Immature natural killer cell (primary cell): Measurements from ENCODE around the gene ANGEL2. TPM values are rescaled to one million over a fixed set of nuclear protein-coding genes. Genes with fewer than 3 reads are reported as not detected.
"Not testable (repeated sequence)": the region's sequence is repeated elsewhere in the genome, so short reads cannot be mapped to it uniquely, and the experiment has no call there.

Experiments used
- DNase-seq, 3 donors: peaks; one replicate each; pipeline ENCODE4 v3.0.0; 2022; ENCODE audit warnings: mixed read lengths in 1 of 3
- H3K27ac Mint-ChIP-seq, 6 donors: one replicate each; pipeline ENCODE4 v1.8.0; 2020; ENCODE audit warnings: mixed read lengths in 6 of 6, mild to moderate bottlenecking in 5 of 6, inconsistent platforms in 4 of 6, moderate library complexity in 3 of 6
- H3K27me3 Mint-ChIP-seq, 3 donors: one replicate each; pipeline ENCODE4 v1.8.0; 2020 to 2021; ENCODE audit warnings: low read depth in 3 of 3, mild to moderate bottlenecking in 3 of 3, mixed read lengths in 3 of 3, moderate library complexity in 3 of 3, inconsistent platforms in 1 of 3
- H3K36me3 Mint-ChIP-seq, 3 donors: one replicate each; pipeline ENCODE4 v1.8.0; 2020; ENCODE audit warnings: mixed read lengths in 3 of 3, inconsistent platforms in 2 of 3, mild to moderate bottlenecking in 2 of 3
- H3K4me1 Mint-ChIP-seq, 2 donors: one replicate each; pipeline ENCODE4 v1.8.0; 2020; ENCODE audit warnings: inconsistent platforms in 2 of 2, mild to moderate bottlenecking in 2 of 2, mixed read lengths in 2 of 2, moderate library complexity in 1 of 2
- H3K4me3 Mint-ChIP-seq, 5 donors: one replicate each; pipeline ENCODE4 v1.8.0; 2020; ENCODE audit warnings: mild to moderate bottlenecking in 5 of 5, mixed read lengths in 5 of 5, inconsistent platforms in 3 of 5, moderate library complexity in 3 of 5
- H3K9me3 Mint-ChIP-seq, 6 donors: one replicate each; pipeline ENCODE4 v1.8.0; 2020; ENCODE audit warnings: mild to moderate bottlenecking in 6 of 6, mixed read lengths in 6 of 6, inconsistent platforms in 4 of 6, moderate library complexity in 3 of 6
- polyA plus RNA-seq, 3 donors: library from polyadenylated mRNA; unstranded; fragments of 300-500 nt; fragmentation: Illumina TruSeq; gene quantifications; one replicate each; pipeline ENCODE4 v1.2.3, GENCODE V29; 2021

Gene ANGEL2
- polyA plus RNA-seq, 3 donors from 2014 or later: 21.1 to 34.8 (median 22.8) TPM

DNA sequence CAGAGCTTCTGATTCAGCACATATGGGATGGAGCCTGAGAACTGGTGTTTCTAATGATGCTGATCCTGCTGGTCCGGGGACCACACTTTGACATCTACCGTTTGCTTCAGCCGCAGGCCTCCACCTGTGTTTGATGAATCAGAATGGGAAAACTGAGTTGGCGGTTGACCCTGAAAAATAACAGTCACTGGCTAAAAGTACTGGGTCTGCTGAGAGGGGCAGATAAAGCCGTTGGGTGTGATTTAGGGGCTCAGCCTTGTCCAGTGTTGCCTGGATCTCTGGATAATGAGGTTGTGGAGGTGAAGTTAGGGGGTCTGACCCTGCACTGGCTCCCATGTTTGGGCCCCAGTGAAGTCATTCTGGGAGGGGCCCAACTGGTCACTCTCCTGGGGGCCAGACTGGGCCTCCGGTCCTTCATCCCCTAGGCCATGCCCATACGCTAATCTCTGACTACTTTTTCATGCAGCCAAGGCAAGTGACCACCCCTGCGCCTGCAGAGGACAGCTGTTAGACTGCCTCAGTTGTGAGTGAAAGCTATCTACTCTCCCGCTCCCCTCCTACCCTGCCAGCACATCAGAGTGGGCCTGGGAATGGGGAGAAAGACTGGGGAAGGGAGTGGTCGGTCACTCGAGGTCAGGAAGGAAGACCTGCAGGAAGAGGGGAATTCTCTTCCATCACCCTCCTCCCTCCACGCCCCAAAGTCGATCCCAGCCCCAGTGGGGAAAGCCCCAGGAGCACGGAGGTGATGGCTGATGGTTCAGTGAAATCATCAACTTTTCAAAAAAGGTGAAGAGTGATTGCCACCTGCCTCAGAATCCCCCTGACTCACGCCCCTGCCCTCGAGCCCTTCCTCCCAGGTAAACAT, 37.7 kb downstream of the ANGEL2 start:
- DNase-seq: no peak
- Mint-ChIP-seq H3K27ac (no peak overlapping the region), H3K27me3 (peaks cover 0 to 4% (median 2%) of the 10 kb centered on the region in 3 donors), H3K4me3 (no peak overlapping the region), H3K36me3 (no peaks in the 10 kb centered on the region), H3K4me1 (peaks cover 4 to 7% of the 10 kb centered on the region in 2 donors), H3K9me3 (no peaks in the 10 kb centered on the region)

- Mint-ChIP-seq H3K4me3 (no peak overlapping the region), H3K27me3 (peaks cover 0 to 4% (median 2%) of the 10 kb centered on the region in 3 donors), H3K4me1 (peaks cover 0 to 2% of the 10 kb centered on the region in 2 donors), H3K36me3 (no peaks in the 10 kb centered on the region), H3K9me3 (no peaks in the 10 kb centered on the region), H3K27ac (no peak overlapping the region)
- no peak for DNase-seq
Observed at GRCh38 chr1:212976586-212976985, 39.1 kb downstream of the ANGEL2 start.

DNA sequence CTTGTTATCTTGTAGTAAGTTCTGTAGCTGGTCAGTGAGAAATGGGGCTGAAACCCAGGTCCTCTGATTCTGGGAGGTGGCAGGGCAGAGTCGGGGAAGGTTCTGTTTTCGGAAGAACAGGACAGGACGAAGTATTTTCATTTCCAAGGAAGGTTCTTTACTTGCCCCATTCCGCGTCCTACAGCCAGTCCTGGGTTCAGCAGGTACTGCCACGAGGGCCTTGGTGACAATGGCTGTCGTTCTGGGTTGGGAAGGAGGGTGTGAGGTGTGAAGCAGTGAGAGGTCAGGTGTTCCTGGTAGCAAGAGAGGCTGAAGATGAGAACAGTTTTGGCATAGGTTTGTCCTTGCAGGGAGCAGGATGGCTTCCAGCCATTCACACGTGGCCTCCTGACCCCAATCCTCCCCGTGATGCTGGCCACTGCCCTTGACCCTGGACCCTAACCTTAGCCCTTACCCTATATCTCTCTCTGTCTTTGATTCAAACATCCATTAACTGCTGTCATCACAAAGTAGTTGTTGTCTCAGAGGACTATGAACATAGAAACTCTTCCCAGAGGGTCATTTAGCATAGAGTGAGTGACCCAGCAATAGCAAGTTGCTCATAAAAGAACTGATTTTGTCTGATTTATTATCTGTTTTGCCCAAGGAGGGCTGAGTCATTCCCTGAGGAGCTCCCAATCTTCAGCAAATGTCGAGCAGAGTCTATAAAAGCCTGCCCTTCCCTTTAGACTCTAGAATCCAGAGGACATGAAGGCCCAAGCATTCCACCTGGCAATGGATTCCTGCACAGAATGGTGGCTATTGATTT, 40.4 kb downstream of the ANGEL2 start:
- no peak for DNase-seq
- H3K27ac Mint-ChIP-seq: no peak overlapping the region
- no peaks in the 10 kb centered on the region for H3K36me3 Mint-ChIP-seq
- H3K9me3 Mint-ChIP-seq: no peaks in the 10 kb centered on the region
- no peak overlapping the region for H3K4me3 Mint-ChIP-seq
- peaks cover 1 to 4% (median 2%) of the 10 kb centered on the region in 3 donors for H3K27me3 Mint-ChIP-seq
- H3K4me1 Mint-ChIP-seq: no peaks in the 10 kb centered on the region

GRCh38 chr1:212974711-212975110, 41.0 kb downstream of the ANGEL2 start:
- no peak for DNase-seq
- Mint-ChIP-seq H3K4me1 (no peaks in the 10 kb centered on the region), H3K27me3 (peaks cover 1 to 4% (median 2%) of the 10 kb centered on the region in 3 donors), H3K36me3 (no peaks in the 10 kb centered on the region), H3K4me3 (no peak overlapping the region), H3K9me3 (no peaks in the 10 kb centered on the region), H3K27ac (no peak overlapping the region)

GRCh38 chr1:212973899-212974298, 41.8 kb downstream of the ANGEL2 start:
- DNase-seq: no peak
- Mint-ChIP-seq H3K27ac (no peak overlapping the region), H3K27me3 (peaks cover 1 to 4% (median 2%) of the 10 kb centered on the region in 3 donors), H3K9me3 (no peaks in the 10 kb centered on the region), H3K4me3 (no peak overlapping the region), H3K36me3 (no peaks in the 10 kb centered on the region), H3K4me1 (no peaks in the 10 kb centered on the region)

- Mint-ChIP-seq H3K4me1 (no peaks in the 10 kb centered on the region), H3K9me3 (no peaks in the 10 kb centered on the region), H3K27ac (no peak overlapping the region), H3K27me3 (peaks cover 1 to 4% (median 2%) of the 10 kb centered on the region in 3 donors), H3K4me3 (no peak overlapping the region), H3K36me3 (no peaks in the 10 kb centered on the region)
- no peak for DNase-seq
Observed at GRCh38 chr1:212973426-212973825, 42.2 kb downstream of the ANGEL2 start.

DNA sequence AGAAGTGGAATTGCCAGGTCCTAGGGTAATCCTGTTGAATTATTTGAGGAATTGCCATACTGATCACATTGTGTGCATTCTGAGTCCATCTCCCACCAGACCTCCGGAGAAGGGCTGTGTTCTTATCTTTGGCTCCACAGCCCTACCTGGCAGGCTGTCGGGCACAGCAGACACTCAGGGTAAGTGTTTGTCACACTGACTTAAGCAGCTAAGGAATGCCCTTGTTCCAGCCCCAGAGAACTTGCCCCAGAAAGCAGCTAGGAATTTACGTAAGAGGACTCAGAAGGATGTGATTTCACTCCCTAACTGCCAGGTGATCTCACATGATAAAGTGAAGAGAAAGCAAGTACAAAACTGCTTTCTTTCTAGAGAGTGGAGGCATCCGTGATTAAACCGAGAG, 44.4 kb downstream of the ANGEL2 start:
- Mint-ChIP-seq H3K4me1 (no peaks in the 10 kb centered on the region), H3K36me3 (no peaks in the 10 kb centered on the region), H3K9me3 (no peaks in the 10 kb centered on the region), H3K4me3 (no peak overlapping the region), H3K27ac (no peak overlapping the region), H3K27me3 (peaks cover under 1 to 10% (median 1%) of the 10 kb centered on the region in 3 donors)
- DNase-seq: no peak

GRCh38 chr1:212970085-212970484, 45.6 kb downstream of the ANGEL2 start:
- no peaks in the 10 kb centered on the region for H3K36me3 Mint-ChIP-seq
- H3K4me3 Mint-ChIP-seq: no peak overlapping the region
- no peaks in the 10 kb centered on the region for H3K9me3 Mint-ChIP-seq
- peaks cover 0 to 10% (median 1%) of the 10 kb centered on the region in 3 donors for H3K27me3 Mint-ChIP-seq
- DNase-seq: no peak
- no peaks in the 10 kb centered on the region for H3K4me1 Mint-ChIP-seq
- H3K27ac Mint-ChIP-seq: no peak overlapping the region

GRCh38 chr1:212968368-212968863, 47.3 kb downstream of the ANGEL2 start:
- H3K4me1 Mint-ChIP-seq: no peaks in the 10 kb centered on the region
- DNase-seq: no peak
- H3K36me3 Mint-ChIP-seq: no peaks in the 10 kb centered on the region
- no peak overlapping the region for H3K4me3 Mint-ChIP-seq
- H3K27ac Mint-ChIP-seq: no peak overlapping the region
- peaks cover 0 to 9% (median 1%) of the 10 kb centered on the region in 3 donors for H3K27me3 Mint-ChIP-seq
- no peaks in the 10 kb centered on the region for H3K9me3 Mint-ChIP-seq

- Mint-ChIP-seq H3K4me3 (no peak overlapping the region), H3K9me3 (no peaks in the 10 kb centered on the region), H3K36me3 (no peaks in the 10 kb centered on the region), H3K27ac (no peak overlapping the region), H3K27me3 (peaks cover 0 to 9% (median 4%) of the 10 kb centered on the region in 3 donors), H3K4me1 (no peaks in the 10 kb centered on the region)
- no peak for DNase-seq
Observed at GRCh38 chr1:212967801-212968200, 47.9 kb downstream of the ANGEL2 start.

DNA sequence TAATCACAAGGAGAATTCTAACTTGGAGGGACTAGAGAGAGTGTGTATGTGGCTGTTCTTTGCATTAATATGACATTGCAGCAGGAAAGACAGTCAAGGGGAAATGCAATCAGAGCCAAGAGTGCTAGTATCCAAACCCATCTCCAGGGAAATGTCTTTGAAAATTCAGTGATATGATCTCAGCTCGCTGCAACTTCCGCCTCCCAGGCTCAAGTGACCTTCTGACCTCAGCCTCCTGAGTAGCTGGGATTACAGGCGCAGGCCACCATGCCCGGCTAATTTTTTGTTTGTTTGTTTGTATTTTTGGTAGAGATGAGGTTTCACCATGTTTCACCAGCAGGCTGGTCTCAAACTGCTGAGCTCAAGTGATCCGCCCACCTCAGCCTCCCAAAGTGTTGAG, 49.1 kb downstream of the ANGEL2 start:
- Mint-ChIP-seq H3K4me3 (no peak overlapping the region), H3K4me1 (no peaks in the 10 kb centered on the region), H3K36me3 (no peaks in the 10 kb centered on the region), H3K27ac (no peak overlapping the region), H3K9me3 (no peaks in the 10 kb centered on the region), H3K27me3 (peaks cover 0 to 9% (median 7%) of the 10 kb centered on the region in 3 donors)
- DNase-seq: no peak

DNA sequence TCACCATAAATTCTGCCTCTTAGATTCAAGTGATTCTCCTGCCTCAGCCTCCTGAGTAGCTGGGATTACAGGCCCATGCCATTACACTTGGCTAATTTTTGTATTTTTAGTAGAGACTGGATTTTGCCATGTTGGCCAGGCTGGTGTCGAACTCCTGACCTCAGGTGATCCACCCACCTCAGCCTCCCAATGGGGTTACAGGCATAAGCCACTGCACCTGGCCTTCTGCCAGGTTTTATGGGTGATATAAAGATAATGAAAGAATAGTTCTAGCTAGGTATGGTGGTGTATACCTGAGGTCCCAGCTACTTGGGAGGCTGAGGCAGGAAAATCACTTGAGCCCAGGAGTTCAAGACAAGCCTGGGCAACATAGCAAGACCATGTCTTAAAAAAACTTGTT, 50.7 kb downstream of the ANGEL2 start:
- peaks cover 0 to 11% (median 9%) of the 10 kb centered on the region in 3 donors for H3K27me3 Mint-ChIP-seq
- not testable (repeated sequence) for H3K4me1 Mint-ChIP-seq, H3K9me3 Mint-ChIP-seq, H3K27ac Mint-ChIP-seq, H3K4me3 Mint-ChIP-seq, DNase-seq, H3K36me3 Mint-ChIP-seq

DNA sequence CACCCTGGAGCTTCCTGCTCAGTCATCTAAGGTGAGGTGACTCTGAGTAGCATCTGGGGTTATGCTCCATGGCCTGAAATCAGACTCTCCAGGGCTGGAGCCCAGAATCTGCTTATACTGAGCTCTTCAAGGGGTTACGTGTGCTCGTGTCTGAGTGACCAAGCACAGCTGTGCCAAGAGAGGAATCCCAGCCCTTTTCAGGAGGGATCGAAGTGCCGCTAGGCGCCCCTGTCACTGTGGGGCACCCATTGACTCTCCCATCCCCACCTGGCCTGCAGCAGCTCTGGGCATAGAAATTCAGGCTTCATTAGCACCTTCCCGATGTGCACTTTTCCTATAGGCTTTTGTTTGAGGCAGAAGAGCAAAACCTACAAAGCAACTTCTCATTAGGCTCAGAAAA, 51.6 kb downstream of the ANGEL2 start:
- Mint-ChIP-seq H3K4me1 (no peaks in the 10 kb centered on the region), H3K27me3 (peaks cover 0 to 11% (median 9%) of the 10 kb centered on the region in 3 donors), H3K36me3 (no peaks in the 10 kb centered on the region), H3K27ac (no peak overlapping the region), H3K9me3 (no peaks in the 10 kb centered on the region), H3K4me3 (no peak overlapping the region)
- DNase-seq: no peak

DNA sequence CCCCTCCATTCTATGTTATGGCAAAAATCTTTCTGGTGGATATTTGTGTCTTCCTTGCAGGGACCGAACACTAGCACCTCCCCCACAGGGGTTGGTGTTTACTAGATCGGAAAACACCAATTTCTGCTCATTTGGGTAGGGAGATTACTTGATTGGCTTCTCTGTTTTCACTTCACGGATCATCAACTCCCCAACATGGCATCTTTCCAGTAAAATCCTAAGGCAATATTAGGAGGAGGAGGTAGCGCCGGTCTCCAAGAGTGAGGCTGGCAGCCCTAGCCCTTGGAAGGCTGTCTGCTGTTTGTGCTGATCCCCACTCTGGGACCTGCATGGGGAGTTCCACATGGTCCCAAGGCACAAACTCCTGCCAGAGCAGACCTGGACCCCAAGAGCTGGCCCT, 53.2 kb downstream of the ANGEL2 start:
- H3K9me3 Mint-ChIP-seq: no peaks in the 10 kb centered on the region
- H3K36me3 Mint-ChIP-seq: no peaks in the 10 kb centered on the region
- no peak for DNase-seq
- H3K27ac Mint-ChIP-seq: no peak overlapping the region
- peaks cover 0 to 10% (median 8%) of the 10 kb centered on the region in 3 donors for H3K27me3 Mint-ChIP-seq
- H3K4me1 Mint-ChIP-seq: no peaks in the 10 kb centered on the region
- H3K4me3 Mint-ChIP-seq: no peak overlapping the region
